PC-9 (cell line): ENCODE data around the gene GATB.

Source experiments
- CTCF ChIP-seq: fragments of 200-600 bp; sonication (generic); conservative IDR thresholded peaks from 2 replicates; pipeline ENCODE4 v1.6.1; 2017; ENCODE audit warnings: mixed run types, antibody characterized with exemption, mild to moderate bottlenecking, moderate library complexity
- EZH2 ChIP-seq: fragments of 200-600 bp; sonication (generic); IDR thresholded peaks from 2 replicates; pipeline ENCODE4 v1.8.0; 2017; ENCODE audit warnings: antibody characterized with exemption, low read depth

GRCh38 chr4:151703401-151703800 lies 57.4 kb downstream of the GATB start:
- no peak for TF ChIP-seq CTCF
- TF ChIP-seq EZH2, result no peak
